ENCODE measurements around the gene SVEP1.

DNA sequence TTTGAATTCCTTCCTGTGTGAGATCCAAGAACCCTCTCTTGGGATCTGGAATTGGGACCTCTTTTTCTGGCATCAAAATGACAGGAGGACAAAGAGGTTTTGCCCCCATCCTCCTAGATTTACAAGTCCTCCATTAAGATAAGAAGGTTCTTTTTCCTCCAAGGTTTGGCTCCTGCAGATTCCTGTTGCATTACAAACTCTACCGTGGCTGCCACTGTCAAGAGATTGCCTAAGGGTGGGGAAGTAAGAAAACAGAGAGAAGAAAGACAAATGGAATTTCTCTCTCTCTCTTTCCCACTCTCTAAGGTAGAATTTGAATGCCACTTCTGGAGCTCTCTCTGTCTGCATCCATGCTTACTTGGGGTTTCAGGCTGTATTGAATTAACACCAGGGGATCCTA lies 12.0 kb upstream of the SVEP1 start:
- TF ChIP-seq, protein P1, sequence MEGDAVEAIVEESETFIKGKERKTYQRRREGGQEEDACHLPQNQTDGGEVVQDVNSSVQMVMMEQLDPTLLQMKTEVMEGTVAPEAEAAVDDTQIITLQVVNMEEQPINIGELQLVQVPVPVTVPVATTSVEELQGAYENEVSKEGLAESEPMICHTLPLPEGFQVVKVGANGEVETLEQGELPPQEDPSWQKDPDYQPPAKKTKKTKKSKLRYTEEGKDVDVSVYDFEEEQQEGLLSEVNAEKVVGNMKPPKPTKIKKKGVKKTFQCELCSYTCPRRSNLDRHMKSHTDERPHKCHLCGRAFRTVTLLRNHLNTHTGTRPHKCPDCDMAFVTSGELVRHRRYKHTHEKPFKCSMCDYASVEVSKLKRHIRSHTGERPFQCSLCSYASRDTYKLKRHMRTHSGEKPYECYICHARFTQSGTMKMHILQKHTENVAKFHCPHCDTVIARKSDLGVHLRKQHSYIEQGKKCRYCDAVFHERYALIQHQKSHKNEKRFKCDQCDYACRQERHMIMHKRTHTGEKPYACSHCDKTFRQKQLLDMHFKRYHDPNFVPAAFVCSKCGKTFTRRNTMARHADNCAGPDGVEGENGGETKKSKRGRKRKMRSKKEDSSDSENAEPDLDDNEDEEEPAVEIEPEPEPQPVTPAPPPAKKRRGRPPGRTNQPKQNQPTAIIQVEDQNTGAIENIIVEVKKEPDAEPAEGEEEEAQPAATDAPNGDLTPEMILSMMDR (IDR thresholded peaks at IDR 0.05), result no peak
- TF ChIP-seq EP300 (IDR thresholded peaks at IDR 0.05) (no peak), POLR2A (IDR thresholded peaks at IDR 0.05) (no peak), POLR2AphosphoS5 (IDR thresholded peaks at IDR 0.05) (no peak)

Data from gastroesophageal sphincter (tissue), 3 donors.